ENCODE measurements around the gene CDCA4. TPM values are rescaled to one million over a fixed set of nuclear protein-coding genes. Genes with fewer than 3 reads are reported as not detected.
A peak's percentile ranks its signal among the peaks of the same experiment; 100 is the strongest.

Gene CDCA4
- total RNA-seq, 3 donors from 2014 or later: 4.3 to 8.7 (median 5.6) TPM

DNA sequence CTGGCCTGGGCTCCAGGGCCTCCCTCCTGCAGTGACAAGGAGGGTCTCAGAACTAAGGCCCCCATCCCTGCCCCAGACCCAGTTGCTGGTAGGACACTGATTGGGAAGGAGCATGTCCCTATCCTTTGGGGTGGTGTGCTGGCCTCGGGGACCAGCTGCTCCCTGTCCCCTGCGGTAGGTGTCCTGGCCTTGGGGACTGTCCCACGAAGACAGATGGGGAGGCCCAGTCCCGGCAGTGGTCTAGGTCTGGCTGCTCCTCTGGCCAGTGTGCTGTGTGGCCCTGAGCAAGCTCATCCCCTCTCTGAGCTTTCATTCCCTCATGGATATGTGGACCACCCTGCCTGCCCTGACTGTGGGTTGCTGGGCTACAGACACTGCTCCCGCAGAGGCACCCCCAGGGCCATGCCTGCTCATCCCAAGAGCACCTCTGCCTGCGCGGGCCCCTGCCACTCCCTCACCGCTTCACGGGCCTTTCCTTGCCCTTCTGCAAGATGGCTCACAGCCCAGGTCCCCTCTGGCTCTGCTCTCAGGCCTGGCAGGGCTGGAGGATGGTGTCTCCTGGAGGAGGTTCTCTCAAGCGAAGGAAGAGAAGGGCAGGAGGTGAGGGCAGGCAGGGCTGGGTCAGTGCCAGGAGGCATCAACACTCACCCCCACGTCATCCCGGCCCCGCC is 55.2 kb downstream of the CDCA4 start:
- Histone ChIP-seq H3K9me3 (no peaks in the 10 kb centered on the region), H3K36me3 (ENCODE audit: low read depth) (no peaks in the 10 kb centered on the region), H3K4me3 (no peak overlapping the region), H3K4me1 (ENCODE audit: low read depth) (peaks cover 22% of the 10 kb centered on the region)
- intact Hi-C loops (cut with DNase I, micrococcal nuclease): no loop called here
- no peak for ATAC-seq
- peak in 1 of 3 donors; percentile 41 for DNase-seq
- TF ChIP-seq, protein P1, sequence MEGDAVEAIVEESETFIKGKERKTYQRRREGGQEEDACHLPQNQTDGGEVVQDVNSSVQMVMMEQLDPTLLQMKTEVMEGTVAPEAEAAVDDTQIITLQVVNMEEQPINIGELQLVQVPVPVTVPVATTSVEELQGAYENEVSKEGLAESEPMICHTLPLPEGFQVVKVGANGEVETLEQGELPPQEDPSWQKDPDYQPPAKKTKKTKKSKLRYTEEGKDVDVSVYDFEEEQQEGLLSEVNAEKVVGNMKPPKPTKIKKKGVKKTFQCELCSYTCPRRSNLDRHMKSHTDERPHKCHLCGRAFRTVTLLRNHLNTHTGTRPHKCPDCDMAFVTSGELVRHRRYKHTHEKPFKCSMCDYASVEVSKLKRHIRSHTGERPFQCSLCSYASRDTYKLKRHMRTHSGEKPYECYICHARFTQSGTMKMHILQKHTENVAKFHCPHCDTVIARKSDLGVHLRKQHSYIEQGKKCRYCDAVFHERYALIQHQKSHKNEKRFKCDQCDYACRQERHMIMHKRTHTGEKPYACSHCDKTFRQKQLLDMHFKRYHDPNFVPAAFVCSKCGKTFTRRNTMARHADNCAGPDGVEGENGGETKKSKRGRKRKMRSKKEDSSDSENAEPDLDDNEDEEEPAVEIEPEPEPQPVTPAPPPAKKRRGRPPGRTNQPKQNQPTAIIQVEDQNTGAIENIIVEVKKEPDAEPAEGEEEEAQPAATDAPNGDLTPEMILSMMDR (IDR thresholded peaks at IDR 0.05): no peak

DNA sequence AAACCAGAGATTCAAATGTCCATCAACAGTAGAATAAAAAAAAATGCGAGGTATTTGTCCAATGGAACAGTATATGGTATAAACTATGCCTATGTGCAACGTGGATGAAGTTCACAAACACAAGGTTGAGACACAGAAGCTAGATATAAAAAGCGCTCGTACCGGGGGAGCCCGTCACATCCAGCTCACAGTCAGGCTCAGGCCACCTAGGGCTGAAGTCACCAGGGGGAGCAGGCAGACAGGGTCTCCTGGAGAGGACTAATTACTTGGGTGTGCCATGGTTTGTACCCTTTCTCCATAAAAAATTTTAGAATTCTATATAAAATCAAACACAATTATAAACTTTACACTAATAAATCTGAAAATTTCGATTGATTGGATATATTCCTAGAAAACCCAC is 56.3 kb downstream of the CDCA4 start:
- TF ChIP-seq, protein P1 (IDR thresholded peaks at IDR 0.05): no peak
- Histone ChIP-seq H3K4me3 (no peak overlapping the region), H3K9me3 (no peaks in the 10 kb centered on the region), H3K36me3 (ENCODE audit: low read depth) (no peaks in the 10 kb centered on the region), H3K4me1 (ENCODE audit: low read depth) (peaks cover 22% of the 10 kb centered on the region)
- no peak for ATAC-seq
- DNase-seq: no peak
- intact Hi-C loops (cut with DNase I, micrococcal nuclease): no loop called here

Other genes with a start within 250 kb of the CDCA4 start
- 100 to 1,000 TPM; 122 to 176 (median 128) TPM for gene AKT1, start 225.3 kb downstream of the CDCA4 start, total RNA-seq
- 10 to 100 TPM in 1 of 3 donors, 1 to 10 TPM in 2; 6.5 to 10.6 (median 7.8) TPM for gene ZBTB42, start 220.0 kb downstream of the CDCA4 start, total RNA-seq
- 10 to 100 TPM; 66.8 to 89.9 (median 69.9) TPM for gene CEP170B, start 155.8 kb downstream of the CDCA4 start, total RNA-seq
- gene PLD4, start 96.2 kb downstream of the CDCA4 start, total RNA-seq: 1 to 10 TPM in 1 of 3 donors, under 1 TPM in 2; 0.38 to 2.2 (median 0.39) TPM
- gene AHNAK2, start 42.7 kb downstream of the CDCA4 start, total RNA-seq: 100 to 1,000 TPM in 1 of 3 donors, 10 to 100 TPM in 1, 1 to 10 TPM in 1; 4.6 to 145 (median 20.3) TPM
- gene CLBA1, start 35.3 kb downstream of the CDCA4 start, total RNA-seq: 1 to 10 TPM; 6.0 to 8.4 (median 6.9) TPM
- 1 to 10 TPM; 1.7 to 4.0 (median 3.1) TPM for gene GPR132, start 44.3 kb upstream of the CDCA4 start, total RNA-seq
- 1 to 10 TPM; 5.6 to 8.2 (median 5.7) TPM for gene JAG2, start 147.7 kb upstream of the CDCA4 start, total RNA-seq
- 10 to 100 TPM; 26.9 to 46.7 (median 37.9) TPM for gene NUDT14, start 160.2 kb upstream of the CDCA4 start, total RNA-seq
- gene BTBD6, start 227.4 kb upstream of the CDCA4 start, total RNA-seq: 10 to 100 TPM; 45.7 to 55.8 (median 46.7) TPM